ENCODE measurements around the gene MERTK.
A peak's percentile ranks its signal among the peaks of the same experiment; 100 is the strongest.
"Not testable (repeated sequence)": the region's sequence is repeated elsewhere in the genome, so short reads cannot be mapped to it uniquely, and the experiment has no call there.

The MERTK gene

GRCh38 chr2:112045446-112046014 is 147.1 kb downstream of the MERTK start:
- no peak for DNase-seq (ENCODE audit: low spot score)

DNA sequence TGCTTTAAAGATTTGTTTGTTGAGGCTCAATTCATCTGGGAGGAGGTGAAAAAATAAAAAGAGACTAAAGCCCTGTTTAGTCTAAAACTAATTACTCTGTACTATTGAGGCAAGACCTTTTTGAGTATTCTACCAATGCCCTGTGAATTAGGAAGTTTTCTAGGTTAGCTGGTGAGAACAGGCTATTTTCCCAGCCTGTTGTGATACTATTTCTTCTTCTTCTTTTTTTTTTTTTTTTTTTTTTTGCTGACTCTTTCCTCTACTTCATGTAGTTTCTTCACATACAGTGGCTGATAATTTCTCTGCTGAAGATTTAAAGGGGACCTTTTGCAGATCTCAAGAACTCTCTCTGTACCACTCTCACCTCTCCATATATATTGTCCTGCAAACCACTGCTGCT is 147.8 kb downstream of the MERTK start:
- no peak for DNase-seq (ENCODE audit: low spot score)

DNA sequence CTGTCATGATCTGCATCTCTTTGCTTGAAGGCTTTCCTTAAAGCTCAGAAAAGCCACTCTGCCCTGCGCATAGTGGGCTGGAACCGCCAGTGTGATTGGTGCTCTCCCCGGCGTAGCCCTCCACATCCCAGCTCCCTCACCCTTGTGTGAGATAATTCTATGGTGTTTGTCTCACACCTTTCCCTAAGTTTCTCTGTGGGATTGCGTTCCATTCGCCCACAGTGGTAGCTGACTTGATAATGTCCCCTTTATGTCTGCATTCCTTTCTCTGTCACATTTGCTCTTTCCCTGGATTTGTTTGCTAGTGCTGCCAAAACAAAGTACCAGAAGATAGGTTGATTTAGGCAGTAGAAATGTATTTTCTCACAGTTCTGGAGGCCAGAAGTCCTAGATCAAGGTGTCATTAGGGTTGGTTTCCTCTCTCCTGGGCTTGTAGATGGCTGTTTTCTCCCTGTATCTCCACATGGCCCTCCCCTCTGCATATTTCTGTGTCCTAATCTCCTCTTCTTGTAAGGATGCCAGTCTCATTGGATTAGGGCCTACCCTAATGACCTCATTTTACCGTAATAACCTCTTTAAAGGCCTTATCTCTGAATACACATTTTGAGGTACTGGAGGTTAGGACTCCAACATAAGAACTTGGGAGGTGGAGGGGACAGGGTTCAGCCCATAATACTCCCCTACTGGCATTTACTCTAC is 149.3 kb downstream of the MERTK start:
- no peak for DNase-seq (ENCODE audit: low spot score)

DNA sequence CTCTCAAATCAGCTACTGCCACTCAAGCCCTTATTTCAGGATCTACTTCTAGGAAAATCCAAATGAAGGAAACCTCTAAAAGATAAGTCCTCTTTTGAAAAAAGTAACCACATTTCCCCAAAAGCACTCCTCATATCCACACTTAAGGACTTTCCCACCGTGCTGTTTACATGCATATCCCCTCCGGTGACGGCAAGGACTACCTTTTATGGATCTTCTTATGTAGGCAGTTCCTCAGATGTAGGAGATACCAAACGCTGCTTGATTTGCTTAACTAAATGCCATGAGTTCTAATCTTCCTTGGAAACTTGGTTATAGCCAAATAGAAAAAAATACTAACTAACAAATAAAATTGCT is 149.8 kb downstream of the MERTK start:
- no peak for DNase-seq (ENCODE audit: low spot score)

GRCh38 chr2:112048887-112049286 is 150.5 kb downstream of the MERTK start:
- DNase-seq (ENCODE audit: low spot score) = peak; percentile 61

- DNase-seq (ENCODE audit: low spot score) = no peak
These were observed 151.9 kb downstream of the MERTK start for GRCh38 chr2:112050316-112050715.

DNA sequence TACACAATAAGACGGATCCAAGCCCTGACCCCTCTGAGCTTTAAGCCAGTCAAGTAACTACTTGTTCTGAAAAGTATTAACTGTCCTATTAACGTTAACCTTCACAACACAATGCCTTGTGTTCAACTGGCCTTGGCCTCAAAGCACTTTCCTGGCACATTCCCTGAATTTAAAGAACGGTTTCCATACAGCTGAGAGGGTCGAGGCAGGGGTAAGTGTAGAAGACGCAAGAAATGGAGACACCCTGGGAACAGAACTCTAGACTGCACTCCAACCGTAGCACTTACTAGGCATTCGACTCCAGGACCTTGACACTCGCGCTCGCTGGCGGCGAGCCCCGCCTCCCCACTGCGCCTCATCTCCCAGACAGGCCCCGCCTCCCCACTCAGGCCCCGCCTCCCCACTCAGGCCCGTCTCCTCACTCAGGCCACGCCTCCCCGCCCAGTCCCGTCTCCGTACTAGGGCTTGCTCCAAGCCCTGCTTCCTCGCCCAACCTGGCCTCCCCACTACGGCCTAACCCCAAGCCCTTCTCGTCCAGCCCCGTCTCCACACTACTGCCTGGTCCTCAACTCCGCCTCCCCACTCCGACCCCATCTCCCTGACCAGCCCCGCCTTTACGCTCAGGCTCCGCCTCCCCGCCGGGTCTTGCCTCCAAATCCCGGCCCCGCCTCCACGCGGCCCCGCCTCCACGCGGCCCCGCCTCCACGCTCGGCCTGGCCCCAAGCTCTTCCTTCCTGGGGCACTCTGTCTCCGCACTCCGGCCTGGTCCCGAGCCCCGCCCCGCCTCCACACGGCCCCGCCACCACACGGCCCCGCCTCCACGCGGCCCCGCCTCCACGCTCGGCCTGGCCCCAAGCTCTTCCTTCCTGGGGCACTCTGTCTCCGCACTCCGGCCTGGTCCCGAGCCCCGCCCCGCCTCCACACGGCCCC is 155.8 kb downstream of the MERTK start:
- DNase-seq (ENCODE audit: low spot score) = peak; percentile 96

DNA sequence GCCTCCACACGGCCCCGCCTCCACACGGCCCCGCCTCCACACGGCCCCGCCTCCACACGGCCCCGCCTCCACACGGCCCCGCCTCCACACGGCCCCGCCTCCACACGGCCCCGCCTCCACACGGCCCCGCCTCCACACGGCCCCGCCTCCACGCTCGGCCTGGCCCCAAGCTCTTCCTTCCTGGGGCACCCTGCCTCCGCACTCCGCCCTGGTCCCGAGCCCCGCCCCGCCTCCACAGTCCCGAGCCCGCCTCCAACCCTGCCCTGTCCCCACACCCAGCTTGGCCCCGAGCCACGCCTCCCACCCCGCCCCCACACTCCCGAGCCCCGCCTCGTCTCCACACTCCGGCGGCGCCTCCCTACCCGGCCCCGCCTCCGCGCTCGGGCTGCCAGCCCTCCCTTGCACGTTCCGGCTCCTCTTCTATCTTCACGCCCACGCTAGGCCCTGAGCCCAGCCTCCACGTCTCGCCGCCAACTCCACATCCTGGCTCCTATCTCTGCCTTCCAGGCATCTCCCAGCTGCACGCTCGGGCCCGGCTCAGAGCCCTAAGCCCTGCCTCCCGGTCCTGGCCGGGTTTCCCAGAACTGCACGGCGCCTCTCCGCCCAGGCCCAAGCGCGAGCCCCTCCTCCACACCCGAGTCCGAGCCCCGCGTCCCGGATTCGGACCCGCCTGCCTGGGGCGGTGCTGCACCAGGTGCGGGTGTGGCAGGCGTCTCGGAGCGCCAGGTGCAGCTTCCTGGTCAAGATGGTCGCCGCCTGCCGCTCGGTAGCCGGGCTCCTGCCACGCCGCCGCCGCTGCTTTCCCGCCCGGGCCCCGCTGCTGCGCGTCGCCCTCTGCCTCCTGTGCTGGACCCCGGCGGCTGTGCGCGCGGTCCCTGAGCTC is 156.7 kb downstream of the MERTK start, which contains the start of gene TMEM87B:
Gene TMEM87B, plus strand, starts transcription at position 423 of the 883 bp plus-strand sequence. Its CDS starts 323 bp downstream, at position 746.
- DNase-seq (ENCODE audit: low spot score) = peak; percentile 95

GRCh38 chr2:112055730-112056625 is 157.6 kb downstream of the MERTK start:
- peak; percentile 86 for DNase-seq (ENCODE audit: low spot score)

- no peak for DNase-seq (ENCODE audit: low spot score)
These were observed 158.2 kb downstream of the MERTK start for GRCh38 chr2:112056626-112056987.

DNA sequence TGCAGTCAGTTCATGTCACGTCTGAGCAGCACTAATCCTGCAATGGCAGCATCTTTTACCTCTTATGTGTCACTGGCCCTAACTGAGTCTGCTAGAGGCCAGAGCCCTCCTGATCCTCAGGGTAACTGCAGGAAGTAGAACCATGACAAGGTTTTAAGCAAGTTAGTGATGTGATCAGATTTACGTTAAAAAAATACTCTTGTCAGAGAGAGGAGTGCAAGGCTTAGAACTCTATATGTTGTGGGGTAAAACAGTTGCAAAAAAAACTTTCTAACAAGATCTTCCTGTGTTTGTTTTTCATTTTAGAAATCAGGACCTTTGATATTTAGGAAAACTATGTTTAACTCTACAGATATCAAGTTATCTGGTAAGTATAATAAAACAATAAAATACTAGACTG is 161.3 kb downstream of the MERTK start:
- DNase-seq (ENCODE audit: low spot score) = no peak

DNA sequence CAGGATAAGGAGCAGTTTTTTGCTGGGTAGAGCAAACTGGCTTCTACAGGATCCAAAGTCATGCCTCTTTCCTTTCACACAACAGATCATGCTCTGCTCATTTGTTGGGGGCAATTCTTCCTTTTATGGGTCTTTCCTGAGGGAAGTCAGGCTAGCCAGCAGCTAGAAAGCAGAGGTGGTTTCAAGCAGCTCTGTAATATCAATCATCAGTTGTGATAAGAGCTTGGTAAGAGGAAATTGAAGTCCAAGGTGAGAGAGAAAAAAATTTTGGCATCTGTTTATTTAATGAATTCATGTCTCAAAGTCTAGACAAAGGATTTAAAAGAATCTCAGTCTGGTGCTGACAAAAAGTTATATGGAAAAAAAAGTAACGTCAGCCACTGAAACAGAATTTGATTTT is 162.9 kb downstream of the MERTK start:
- no peak for DNase-seq (ENCODE audit: low spot score)

- no peak for DNase-seq (ENCODE audit: low spot score)
These were observed 163.4 kb downstream of the MERTK start for GRCh38 chr2:112061840-112062239.

DNA sequence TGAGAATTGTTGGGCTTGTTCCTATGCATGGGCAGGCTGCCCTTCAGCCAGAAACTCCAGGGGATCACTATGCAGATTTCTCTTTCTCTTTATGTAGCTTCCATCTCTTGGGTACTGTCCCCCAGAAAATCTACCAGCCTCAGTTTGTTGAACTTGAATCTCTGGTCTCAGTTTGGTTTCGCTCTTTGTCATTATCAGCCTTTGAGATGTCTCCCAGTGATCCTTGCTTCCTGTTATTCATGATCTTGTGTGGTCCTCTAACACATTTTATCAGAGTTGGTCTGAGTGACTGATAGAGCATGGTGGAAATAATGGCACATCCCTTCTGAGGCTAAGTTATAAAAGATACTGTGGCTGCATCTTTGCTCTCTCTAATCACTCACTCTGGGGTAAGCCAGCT is 164.5 kb downstream of the MERTK start:
- DNase-seq (ENCODE audit: low spot score) = no peak

- no peak for DNase-seq (ENCODE audit: low spot score)
These were observed 167.1 kb downstream of the MERTK start for GRCh38 chr2:112065486-112065885.

- peak; percentile 50 for DNase-seq (ENCODE audit: low spot score)
These were observed 167.6 kb downstream of the MERTK start for GRCh38 chr2:112065966-112066365.

DNA sequence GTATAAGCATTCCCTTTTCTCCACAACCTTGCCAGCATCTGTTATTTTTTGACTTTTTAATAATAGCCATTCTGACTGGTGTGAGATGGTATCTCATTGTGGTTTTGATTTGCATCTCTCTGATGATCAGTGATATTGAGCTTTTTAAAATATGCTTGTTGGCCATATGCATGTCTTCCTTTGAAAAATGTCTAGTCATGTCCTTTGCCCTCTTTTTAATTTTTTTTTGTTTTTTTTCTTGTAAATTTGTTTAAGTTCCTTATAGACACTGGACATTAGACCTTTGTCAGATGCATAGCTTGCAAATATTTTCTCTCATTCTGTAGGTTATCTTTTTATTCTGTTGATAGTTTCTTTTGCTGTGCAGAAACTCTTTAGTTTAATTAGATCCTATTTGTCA is 171.4 kb downstream of the MERTK start:
- not testable (repeated sequence) for DNase-seq (ENCODE audit: low spot score)

GRCh38 chr2:112073875-112074274 is 175.5 kb downstream of the MERTK start:
- no peak for DNase-seq (ENCODE audit: low spot score)

DNA sequence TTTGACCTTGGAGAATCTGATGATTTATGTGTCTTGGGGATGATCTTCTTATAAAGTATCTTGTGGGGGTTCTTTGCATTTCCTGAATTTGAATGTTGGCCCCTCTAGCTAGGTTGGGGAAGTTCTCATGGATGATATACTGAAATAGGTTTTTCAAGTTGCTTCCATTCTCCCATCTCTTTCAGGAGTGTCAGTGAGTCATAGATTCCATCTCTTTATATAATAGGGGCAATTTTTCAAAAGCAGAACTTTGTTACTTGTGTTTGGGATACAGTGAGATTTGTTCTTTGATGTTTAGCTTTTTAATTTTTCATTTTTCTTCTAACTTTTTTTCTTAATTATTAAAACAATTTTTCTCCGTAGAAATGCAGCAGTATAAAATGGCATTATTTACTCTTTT is 176.1 kb downstream of the MERTK start:
- DNase-seq (ENCODE audit: low spot score) = no peak

GRCh38 chr2:112075490-112076260 is 177.3 kb downstream of the MERTK start:
- DNase-seq (ENCODE audit: low spot score) = no peak
